ENCODE results near the gene SEC62. TPM values are rescaled to one million over a fixed set of nuclear protein-coding genes. Genes with fewer than 3 reads are reported as not detected.

The SEC62 gene
- total and polyA plus RNA-seq, 9 of the 15 experiments (the other 6 are each of a cell fraction or from before 2014, with no cell fraction given): 34.5 to 152 (median 51.8) TPM

DNA sequence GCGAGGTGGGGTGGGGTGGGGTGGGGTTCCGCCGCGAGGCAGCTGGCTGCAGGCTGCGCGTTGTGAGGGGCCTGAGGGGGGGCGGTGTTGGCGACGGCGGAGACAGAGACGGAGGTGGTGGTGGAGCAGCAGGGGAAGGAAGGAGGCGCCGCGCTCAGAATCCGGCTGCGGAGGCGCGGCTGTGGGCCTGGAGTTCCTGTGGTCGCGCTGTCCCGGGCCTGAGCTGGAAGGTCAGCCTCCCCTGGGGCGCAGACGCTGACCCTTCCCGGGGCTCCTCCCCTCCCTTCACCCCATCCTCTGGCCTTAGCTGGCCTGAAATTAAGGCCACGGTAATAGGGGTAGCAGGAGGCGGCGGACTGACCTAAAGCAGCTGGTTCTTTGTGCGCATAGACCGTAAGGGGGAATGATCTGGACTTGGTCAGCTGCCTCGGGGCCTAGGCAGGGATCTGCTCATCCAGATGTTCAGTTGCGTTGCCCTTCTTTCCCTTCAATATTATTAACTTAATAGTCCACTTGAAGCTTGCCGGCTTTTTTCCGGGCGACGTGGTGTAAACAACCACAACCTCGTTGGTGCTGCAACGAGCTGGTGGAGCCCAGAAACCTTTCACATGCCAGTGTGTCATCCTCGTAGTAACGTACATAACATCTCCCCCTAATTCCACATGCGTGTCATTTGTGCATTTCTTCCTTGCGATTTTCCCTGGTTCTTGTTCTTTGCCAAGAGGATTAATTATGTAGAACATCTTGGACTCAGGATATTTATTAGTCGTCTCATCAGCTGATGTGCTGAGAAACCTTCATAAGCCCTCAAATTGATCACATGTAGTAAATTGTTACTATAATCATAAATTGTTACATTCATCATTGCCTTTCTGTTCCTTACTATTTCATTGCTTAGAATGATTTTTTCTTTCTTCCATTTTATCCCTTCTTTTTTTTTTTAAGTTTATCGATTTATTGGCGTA lies 626 bp downstream of the SEC62 start (continued):
- TF ChIP-seq, protein P1, sequence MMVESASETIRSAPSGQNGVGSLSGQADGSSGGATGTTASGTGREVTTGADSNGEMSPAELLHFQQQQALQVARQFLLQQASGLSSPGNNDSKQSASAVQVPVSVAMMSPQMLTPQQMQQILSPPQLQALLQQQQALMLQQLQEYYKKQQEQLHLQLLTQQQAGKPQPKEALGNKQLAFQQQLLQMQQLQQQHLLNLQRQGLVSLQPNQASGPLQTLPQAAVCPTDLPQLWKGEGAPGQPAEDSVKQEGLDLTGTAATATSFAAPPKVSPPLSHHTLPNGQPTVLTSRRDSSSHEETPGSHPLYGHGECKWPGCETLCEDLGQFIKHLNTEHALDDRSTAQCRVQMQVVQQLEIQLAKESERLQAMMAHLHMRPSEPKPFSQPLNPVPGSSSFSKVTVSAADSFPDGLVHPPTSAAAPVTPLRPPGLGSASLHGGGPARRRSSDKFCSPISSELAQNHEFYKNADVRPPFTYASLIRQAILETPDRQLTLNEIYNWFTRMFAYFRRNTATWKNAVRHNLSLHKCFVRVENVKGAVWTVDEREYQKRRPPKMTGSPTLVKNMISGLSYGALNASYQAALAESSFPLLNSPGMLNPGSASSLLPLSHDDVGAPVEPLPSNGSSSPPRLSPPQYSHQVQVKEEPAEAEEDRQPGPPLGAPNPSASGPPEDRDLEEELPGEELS (CRISPR knock-in tag; IDR thresholded peaks at IDR 0.05; ENCODE audit: borderline replicate concordance): no peak
- no peak for TF ChIP-seq STAT5A (IDR thresholded peaks at IDR 0.05; ENCODE audit: borderline replicate concordance, low read length)
- TF ChIP-seq BHLHE40 (IDR thresholded peaks at IDR 0.05; ENCODE audit: low read length): no peak
- TF ChIP-seq ILK (tag; IDR thresholded peaks at IDR 0.05; ENCODE audit: borderline replicate concordance, low read depth): no peak
- peak; percentile 94 for TF ChIP-seq ZFX (CRISPR knock-in tag; IDR thresholded peaks at IDR 0.05)
- TF ChIP-seq SLC30A9 (CRISPR knock-in tag; IDR thresholded peaks at IDR 0.05): no peak
- TF ChIP-seq ZNF41 (CRISPR knock-in tag; conservative IDR thresholded peaks at IDR 0.05): no peak
- 0 out of 4 replicates have a peak, but pooled peaks of 1 of the 2 experiments have one; percentile 6 for TF ChIP-seq MLLT1 (IDR thresholded peaks at IDR 0.05)
- TF ChIP-seq ETS2 (tag; IDR thresholded peaks at IDR 0.05; ENCODE audit: borderline replicate concordance, poor library complexity, severe bottlenecking): no peak
- TF ChIP-seq PCBP2 (IDR thresholded peaks at IDR 0.05; ENCODE audit: low read depth, low read length, poor library complexity, severe bottlenecking): peak; percentile 32
- TF ChIP-seq ASH1L (IDR thresholded peaks at IDR 0.05; ENCODE audit: borderline replicate concordance, low read depth, partially characterized antibody): no peak
- no peak for TF ChIP-seq XRCC5 (IDR thresholded peaks at IDR 0.05; ENCODE audit: low read depth, low read length)
- no peak for TF ChIP-seq ZBTB34 (CRISPR knock-in tag; IDR thresholded peaks at IDR 0.05)
- no peak for TF ChIP-seq MTA2 (IDR thresholded peaks at IDR 0.05; ENCODE audit: low read depth)
- no peak for TF ChIP-seq HOMEZ (CRISPR knock-in tag; IDR thresholded peaks at IDR 0.05)
- peak; percentile 66 for TF ChIP-seq HNRNPK (IDR thresholded peaks at IDR 0.05; ENCODE audit: low read depth, low read length, poor library complexity, severe bottlenecking)
- no peak for TF ChIP-seq ZNF354B (CRISPR knock-in tag; IDR thresholded peaks at IDR 0.05)
- no peak for TF ChIP-seq NFATC3 (IDR thresholded peaks at IDR 0.05)
- TF ChIP-seq NR4A1 (CRISPR knock-in tag; IDR thresholded peaks at IDR 0.05): no peak
- TF ChIP-seq NR4A1 (tag; IDR thresholded peaks at IDR 0.05): no peak
- TF ChIP-seq ZNF584 (CRISPR knock-in tag; IDR thresholded peaks at IDR 0.05; ENCODE audit: low read depth): no peak
